CD4-positive, alpha-beta memory T cell (primary cell): ENCODE results near the gene ZBTB37. TPM values are rescaled to one million over a fixed set of nuclear protein-coding genes. Genes with fewer than 3 reads are reported as not detected.

ENCODE experiments used
- CTCF ChIA-PET: fragments of 350-600 bp; sonication (Branson Sonifier 250); formaldehyde crosslinking; loops from one replicate; lab custom pipeline; 2021; ENCODE audit warnings: inconsistent platforms; ENCODE audit not compliant: partially characterized antibody; lab: Charles Lee
- POLR2A ChIA-PET: fragments of 350-600 bp; sonication (Branson Sonifier 250); formaldehyde crosslinking; loops from one replicate; lab custom pipeline; 2021; ENCODE audit not compliant: partially characterized antibody; lab: Charles Lee
- DNase-seq, 5 donors: peaks; one replicate each; pipeline versions ENCODE4 v3.0.0 to v3.0.0-alpha.2; 2020 to 2022; ENCODE audit warnings: mixed read lengths in 1 of 5
- H3K27ac ChIP-seq: one replicate; pipeline ENCODE4 v1.7.0; 2013; ENCODE audit warnings: low read depth, low read length
- H3K27me3 ChIP-seq: 2 replicates; pipeline ENCODE4 v1.7.0; 2013; ENCODE audit warnings: mild to moderate bottlenecking, low read length, moderate library complexity; ENCODE audit not compliant: insufficient read depth
- H3K36me3 ChIP-seq: 2 replicates; pipeline ENCODE4 v1.7.0; 2013; ENCODE audit warnings: mild to moderate bottlenecking, low read length, moderate library complexity; ENCODE audit not compliant: insufficient read depth
- H3K4me1 ChIP-seq: 2 replicates; pipeline ENCODE4 v1.7.0; 2013; ENCODE audit warnings: mild to moderate bottlenecking, low read length, moderate library complexity; ENCODE audit not compliant: insufficient read depth
- H3K4me3 ChIP-seq, 2 donors: one replicate each; pipeline ENCODE4 v1.7.0; 2013; ENCODE audit warnings: low read length in 2 of 2, mild to moderate bottlenecking in 1 of 2
- H3K9me3 ChIP-seq, 2 donors: one replicate each; pipeline ENCODE4 v1.7.0; 2013; ENCODE audit warnings: low read length in 2 of 2, control low read depth in 1 of 2; ENCODE audit not compliant: control insufficient read depth in 1 of 2
- H3K27ac Mint-ChIP-seq, 7 donors: one replicate each; pipeline ENCODE4 v1.8.0; 2020 to 2021; ENCODE audit warnings: mixed read lengths in 7 of 7, mild to moderate bottlenecking in 6 of 7, inconsistent platforms in 3 of 7, moderate library complexity in 3 of 7
- H3K27me3 Mint-ChIP-seq, 2 donors: one replicate each; pipeline ENCODE4 v1.8.0; 2020 to 2021; ENCODE audit warnings: mixed read lengths in 2 of 2
- H3K36me3 Mint-ChIP-seq, 2 donors: one replicate each; pipeline ENCODE4 v1.8.0; 2020 to 2021; ENCODE audit warnings: mixed read lengths in 2 of 2, inconsistent platforms in 1 of 2, mild to moderate bottlenecking in 1 of 2
- H3K4me1 Mint-ChIP-seq, 4 donors: one replicate each; pipeline ENCODE4 v1.8.0; 2020 to 2021; ENCODE audit warnings: mixed read lengths in 4 of 4, mild to moderate bottlenecking in 1 of 4
- H3K4me3 Mint-ChIP-seq, 8 donors: one replicate each; pipeline ENCODE4 v1.8.0; 2020 to 2021; ENCODE audit warnings: mixed read lengths in 8 of 8, mild to moderate bottlenecking in 7 of 8, moderate library complexity in 6 of 8, inconsistent platforms in 3 of 8
- H3K9me3 Mint-ChIP-seq, 8 donors: one replicate each; pipeline ENCODE4 v1.8.0; 2020 to 2021; ENCODE audit warnings: mixed read lengths in 8 of 8, mild to moderate bottlenecking in 5 of 8, inconsistent platforms in 3 of 8, moderate library complexity in 1 of 8
- intact Hi-C: fragments of 100-400 bp; cut with micrococcal nuclease; formaldehyde crosslinking; loops from one replicate; pipeline ENCODE4 v1.15.1; 2023
- polyA plus RNA-seq, 2 donors: library from polyadenylated mRNA; unstranded; fragments of 300-500 nt; fragmentation: Illumina TruSeq; gene quantifications; one replicate each; pipeline ENCODE4 v1.2.3, GENCODE V29; 2021
- total RNA-seq, 2 experiments: library from RNA; stranded (reverse); gene quantifications; one replicate each; pipeline ENCODE4 v1.2.3, GENCODE V29; 2021

Gene ZBTB37
- total and polyA plus RNA-seq, 4 experiments from 2014 or later, result 0.95 to 26.5 (median 13.2) TPM

DNA sequence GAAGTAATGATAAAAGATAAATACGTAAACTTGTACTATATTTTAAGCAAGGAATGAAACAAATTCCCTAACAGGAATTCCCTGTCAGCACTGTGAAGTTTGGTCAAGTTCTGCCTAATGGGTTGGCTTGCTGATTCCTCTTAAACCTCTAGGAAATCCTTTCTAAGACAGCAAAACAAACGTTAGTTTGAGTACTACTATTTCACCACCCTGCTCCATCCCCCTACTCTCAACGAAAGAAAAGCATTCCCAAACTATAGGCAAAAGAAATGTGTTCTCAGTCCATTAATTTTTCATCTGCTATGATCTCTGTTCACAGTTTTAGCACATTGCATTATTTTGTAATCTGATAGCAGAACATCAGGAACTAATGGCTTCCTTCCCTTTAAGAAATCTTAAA is 32.8 kb downstream of the ZBTB37 start:
- ChIA-PET CTCF (no interaction called here), POLR2A (no interaction called here)
- H3K4me3 ChIP-seq, result no peak overlapping the region
- Mint-ChIP-seq H3K27ac (no peak overlapping the region), H3K27me3 (no peaks in the 10 kb centered on the region), H3K36me3 (peaks cover 9 to 23% of the 10 kb centered on the region in 2 donors), H3K4me1 (peaks cover 6 to 25% (median 15%) of the 10 kb centered on the region in 4 donors), H3K9me3 (no peaks in the 10 kb centered on the region), H3K4me3 (no peak overlapping the region)
- intact Hi-C loops, result no loop called here
- H3K27me3 ChIP-seq, result no peaks in the 10 kb centered on the region
- no peaks in the 10 kb centered on the region for H3K4me1 ChIP-seq
- H3K36me3 ChIP-seq, result no peaks in the 10 kb centered on the region
- no peak for DNase-seq
- H3K27ac ChIP-seq, result no peak overlapping the region
- no peaks in the 10 kb centered on the region for H3K9me3 ChIP-seq

DNA sequence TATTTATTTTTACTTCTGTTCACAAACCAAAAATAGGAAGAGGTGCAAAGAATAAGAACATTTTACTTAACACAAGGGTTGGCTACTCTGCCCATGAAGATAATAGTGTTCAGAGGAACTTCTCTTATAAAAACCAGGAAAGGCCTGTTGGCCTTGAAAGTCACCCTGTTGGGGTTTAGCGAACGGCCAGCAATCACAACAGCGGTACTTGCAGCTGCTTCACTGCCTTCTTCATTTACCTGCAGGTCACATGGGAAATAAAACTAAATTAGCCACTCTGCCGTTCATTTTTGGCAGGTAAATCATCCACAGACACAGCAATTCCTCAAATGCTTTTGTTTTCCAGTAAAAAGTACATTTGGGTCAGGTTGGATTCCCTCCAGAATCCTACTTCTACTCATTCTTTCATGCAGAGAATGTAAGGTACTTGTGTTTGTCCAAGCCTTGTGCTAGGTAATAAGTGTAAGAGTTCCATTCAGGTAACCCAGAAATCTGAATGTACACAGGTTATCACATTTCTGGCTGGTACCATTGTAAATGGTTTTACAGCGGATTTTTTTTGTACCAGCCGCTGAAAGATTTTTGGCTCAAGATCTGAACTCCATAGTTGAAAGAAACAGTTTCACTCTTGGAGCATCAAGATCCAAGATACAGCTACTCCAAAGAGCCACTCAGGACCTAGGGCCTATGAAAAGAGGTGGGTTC is 35.8 kb downstream of the ZBTB37 start:
- no peak for DNase-seq
- H3K27me3 Mint-ChIP-seq, result no peaks in the 10 kb centered on the region
- H3K27ac Mint-ChIP-seq, result no peak overlapping the region
- H3K36me3 ChIP-seq, result no peaks in the 10 kb centered on the region
- H3K4me3 Mint-ChIP-seq, result no peak overlapping the region
- H3K9me3 Mint-ChIP-seq, result no peaks in the 10 kb centered on the region
- ChIA-PET CTCF (no interaction called here), POLR2A (no interaction called here)
- H3K4me3 ChIP-seq, result no peak overlapping the region
- no peaks in the 10 kb centered on the region for H3K9me3 ChIP-seq
- peaks cover 8 to 31% of the 10 kb centered on the region in 2 donors for H3K36me3 Mint-ChIP-seq
- no peaks in the 10 kb centered on the region for H3K4me1 ChIP-seq
- intact Hi-C loops, result no loop called here
- H3K27me3 ChIP-seq, result no peaks in the 10 kb centered on the region
- H3K27ac ChIP-seq, result no peak overlapping the region
- peaks cover 6 to 17% (median 13%) of the 10 kb centered on the region in 4 donors for H3K4me1 Mint-ChIP-seq

DNA sequence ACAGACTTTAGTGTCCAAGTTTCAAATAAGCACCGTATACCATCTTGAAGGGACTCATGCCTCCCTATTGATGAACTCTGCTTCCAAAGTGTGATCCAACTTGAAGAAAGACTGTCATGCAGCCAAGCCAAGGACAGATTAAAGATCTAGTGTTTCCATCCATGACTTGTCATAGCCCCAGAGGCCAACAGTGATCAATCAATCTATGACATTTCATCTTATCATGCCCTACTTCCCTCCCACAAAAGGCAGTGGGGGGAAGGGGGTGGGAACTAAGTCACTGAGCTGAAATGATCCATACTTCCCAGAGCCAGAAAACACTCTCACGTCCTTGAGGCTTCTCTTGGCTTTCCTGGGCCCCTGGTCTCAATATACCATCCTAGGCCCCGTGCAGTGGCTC is 44.9 kb downstream of the ZBTB37 start:
- Mint-ChIP-seq H3K27me3 (no peaks in the 10 kb centered on the region), H3K36me3 (peaks cover 0 to 9% of the 10 kb centered on the region in 2 donors), H3K4me3 (no peak overlapping the region), H3K9me3 (peaks cover 0 to 2% (median 0%) of the 10 kb centered on the region in 8 donors), H3K27ac (no peak overlapping the region), H3K4me1 (no peaks in the 10 kb centered on the region)
- POLR2A ChIA-PET, result no interaction called here
- no peak for DNase-seq
- H3K27me3 ChIP-seq, result no peaks in the 10 kb centered on the region
- H3K4me1 ChIP-seq, result no peaks in the 10 kb centered on the region
- CTCF ChIA-PET, result no interaction called here
- H3K4me3 ChIP-seq, result no peak overlapping the region
- intact Hi-C loops, result no loop called here
- H3K27ac ChIP-seq, result no peak overlapping the region
- H3K9me3 ChIP-seq, result no peaks in the 10 kb centered on the region
- H3K36me3 ChIP-seq, result no peaks in the 10 kb centered on the region

DNA sequence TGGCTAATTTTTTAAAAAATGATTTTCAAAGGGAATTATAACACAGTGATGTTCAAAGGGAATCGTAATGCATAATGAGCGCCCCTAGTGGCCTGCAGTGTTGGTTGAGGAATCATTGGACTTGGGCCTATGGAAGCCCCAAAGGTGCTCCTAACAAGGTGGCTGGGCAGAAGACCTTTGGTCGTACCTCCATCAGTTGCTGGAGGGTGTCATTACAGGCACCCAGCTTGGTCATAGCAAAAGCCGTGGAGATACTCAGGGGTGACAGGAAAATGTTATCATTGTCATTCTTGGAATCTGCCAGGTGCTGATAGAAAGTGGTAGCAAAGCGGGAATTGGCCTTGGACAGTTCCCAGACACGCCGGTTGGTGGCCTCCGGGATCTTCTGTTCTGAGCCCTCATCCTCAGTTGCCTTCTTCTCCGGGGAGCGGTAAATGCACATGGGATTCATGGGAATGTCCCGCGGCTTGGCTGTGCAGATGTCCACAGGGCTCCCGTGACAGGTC is 46.2 kb downstream of the ZBTB37 start:
- peak in 3 of 5 donors; percentile 6 to 16 (median 10) for DNase-seq
- Mint-ChIP-seq H3K9me3 (peaks cover 0 to 2% (median 0%) of the 10 kb centered on the region in 8 donors), H3K4me3 (no peak overlapping the region), H3K27ac (peak overlapping the region in 1 of 7 donors; percentile 37), H3K4me1 (no peaks in the 10 kb centered on the region), H3K27me3 (no peaks in the 10 kb centered on the region), H3K36me3 (peaks cover 0 to 4% of the 10 kb centered on the region in 2 donors)
- no peaks in the 10 kb centered on the region for H3K4me1 ChIP-seq
- H3K4me3 ChIP-seq, result no peak overlapping the region
- POLR2A ChIA-PET, result no interaction called here
- H3K9me3 ChIP-seq, result no peaks in the 10 kb centered on the region
- H3K36me3 ChIP-seq, result no peaks in the 10 kb centered on the region
- no peak overlapping the region for H3K27ac ChIP-seq
- intact Hi-C loops, result no loop called here
- no peaks in the 10 kb centered on the region for H3K27me3 ChIP-seq
- CTCF ChIA-PET, result interaction anchor here (1.0 kb wide), 1 partner anchor 18 kb away, joined by 3 read pairs; no protein-coding TSS in a partner anchor

DNA sequence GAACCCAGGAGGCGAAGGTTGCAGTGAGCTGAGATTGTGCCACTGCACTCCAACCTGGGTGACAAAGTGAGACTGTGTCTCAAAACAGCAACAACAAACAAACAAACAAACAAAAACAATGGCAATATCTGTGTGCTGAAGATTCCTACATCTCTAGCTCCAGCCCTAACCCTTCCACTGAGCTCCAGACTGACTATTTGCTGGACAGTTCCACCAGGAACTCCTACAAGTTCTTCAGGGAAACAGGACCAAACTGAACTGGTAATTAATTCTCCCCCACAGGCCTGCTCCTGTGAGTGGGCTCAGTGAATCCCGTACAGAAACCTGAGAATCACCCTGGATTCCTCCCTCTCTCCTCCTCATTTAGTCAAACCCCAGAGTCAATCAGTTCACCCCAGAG is 47.4 kb downstream of the ZBTB37 start:
- H3K4me1 Mint-ChIP-seq, result no peaks in the 10 kb centered on the region
- no peaks in the 10 kb centered on the region for H3K27me3 Mint-ChIP-seq
- POLR2A ChIA-PET, result no interaction called here
- Histone ChIP-seq H3K27ac (no peak overlapping the region), H3K4me3 (no peak overlapping the region), H3K4me1 (no peaks in the 10 kb centered on the region), H3K9me3 (no peaks in the 10 kb centered on the region), H3K27me3 (no peaks in the 10 kb centered on the region), H3K36me3 (no peaks in the 10 kb centered on the region)
- H3K27ac Mint-ChIP-seq, result no peak overlapping the region
- intact Hi-C loops, result no loop called here
- no peaks in the 10 kb centered on the region for H3K36me3 Mint-ChIP-seq
- no peak for DNase-seq
- CTCF ChIA-PET, result interaction anchor here (0.9 to 1.3 kb wide), 2 partner anchors 10 to 19 kb away, joined by 3 read pairs; no protein-coding TSS in a partner anchor
- H3K9me3 Mint-ChIP-seq, result peaks cover 0 to 2% (median 0%) of the 10 kb centered on the region in 8 donors
- H3K4me3 Mint-ChIP-seq, result no peak overlapping the region

DNA sequence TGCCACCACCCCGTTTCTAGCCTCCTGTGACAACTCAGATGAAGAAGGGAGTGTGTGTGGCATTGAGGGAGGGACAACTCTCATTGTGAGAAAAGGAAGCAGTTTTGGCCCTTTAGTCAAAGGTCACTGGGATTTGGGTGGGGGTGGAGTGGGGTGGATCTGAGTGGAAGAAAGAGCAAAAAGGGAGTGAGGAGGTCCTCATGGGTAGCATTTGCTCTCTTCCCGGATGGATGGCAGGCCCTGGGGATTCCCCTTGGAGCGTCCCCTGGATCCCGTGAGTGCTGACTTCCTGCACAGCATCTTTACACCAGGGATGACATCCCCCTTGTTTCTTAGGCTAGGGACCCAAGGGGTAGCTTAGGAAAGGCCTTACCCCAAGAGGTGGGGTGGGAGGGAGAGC is 48.5 kb downstream of the ZBTB37 start:
- Histone ChIP-seq H3K4me3 (no peak overlapping the region), H3K27me3 (no peaks in the 10 kb centered on the region), H3K9me3 (no peaks in the 10 kb centered on the region), H3K36me3 (no peaks in the 10 kb centered on the region), H3K27ac (no peak overlapping the region), H3K4me1 (no peaks in the 10 kb centered on the region)
- ChIA-PET POLR2A (no interaction called here), CTCF (interaction anchor here (0.9 kb wide), 1 partner anchor 9 kb away, joined by 3 read pairs; no protein-coding TSS in a partner anchor)
- DNase-seq, result no peak
- Mint-ChIP-seq H3K4me3 (no peak overlapping the region), H3K27ac (no peak overlapping the region), H3K27me3 (no peaks in the 10 kb centered on the region), H3K9me3 (peaks cover 0 to 2% (median 0%) of the 10 kb centered on the region in 8 donors), H3K4me1 (no peaks in the 10 kb centered on the region), H3K36me3 (no peaks in the 10 kb centered on the region)
- intact Hi-C loops, result no loop called here

DNA sequence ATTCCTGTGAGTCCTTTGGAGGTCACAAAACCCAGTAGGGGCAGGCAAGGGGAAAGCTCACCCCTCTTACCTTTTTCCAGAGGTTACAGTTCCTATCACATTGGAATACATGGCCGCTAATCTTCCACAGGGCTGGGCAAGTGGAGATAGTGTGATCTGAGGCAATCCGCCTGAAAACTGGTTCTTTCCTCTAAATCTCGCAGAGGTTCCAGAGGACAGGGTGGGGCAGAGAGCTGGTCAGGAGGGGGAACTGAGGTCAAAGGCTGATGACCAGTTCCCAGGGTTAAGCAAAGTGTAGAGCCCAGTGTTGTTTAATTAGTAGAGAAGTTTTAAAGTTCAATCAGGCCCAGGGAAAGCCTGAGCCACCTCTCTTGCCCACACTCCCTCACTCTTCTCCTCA is 49.0 kb downstream of the ZBTB37 start, which contains the start of gene SERPINC1:
Gene SERPINC1 (minus strand): TSS at position 179 of the 400 bp plus-strand sequence. CDS start 68 bp downstream, at position 111.
- Mint-ChIP-seq H3K4me1 (no peaks in the 10 kb centered on the region), H3K36me3 (no peaks in the 10 kb centered on the region), H3K9me3 (peaks cover 0 to 2% (median 0%) of the 10 kb centered on the region in 8 donors), H3K4me3 (no peak within 1 kb of the TSS), H3K27me3 (no peaks in the 10 kb centered on the region), H3K27ac (peak within 1 kb of the TSS in 1 of 7 donors; percentile 67)
- Histone ChIP-seq H3K4me1 (no peaks in the 10 kb centered on the region), H3K27ac (no peak within 1 kb of the TSS), H3K4me3 (no peak within 1 kb of the TSS), H3K36me3 (no peaks in the 10 kb centered on the region), H3K27me3 (no peaks in the 10 kb centered on the region), H3K9me3 (no peaks in the 10 kb centered on the region)
- ChIA-PET CTCF (no interaction called here), POLR2A (no interaction called here)
- no peak for DNase-seq
- intact Hi-C loops, result no loop called here
